ENCODE measurements around the gene FBXO31. TPM values are rescaled to one million over a fixed set of nuclear protein-coding genes. Genes with fewer than 3 reads are reported as not detected.

The FBXO31 gene
- total RNA-seq, 1 experiment from 2014 or later: 53.9 TPM

DNA sequence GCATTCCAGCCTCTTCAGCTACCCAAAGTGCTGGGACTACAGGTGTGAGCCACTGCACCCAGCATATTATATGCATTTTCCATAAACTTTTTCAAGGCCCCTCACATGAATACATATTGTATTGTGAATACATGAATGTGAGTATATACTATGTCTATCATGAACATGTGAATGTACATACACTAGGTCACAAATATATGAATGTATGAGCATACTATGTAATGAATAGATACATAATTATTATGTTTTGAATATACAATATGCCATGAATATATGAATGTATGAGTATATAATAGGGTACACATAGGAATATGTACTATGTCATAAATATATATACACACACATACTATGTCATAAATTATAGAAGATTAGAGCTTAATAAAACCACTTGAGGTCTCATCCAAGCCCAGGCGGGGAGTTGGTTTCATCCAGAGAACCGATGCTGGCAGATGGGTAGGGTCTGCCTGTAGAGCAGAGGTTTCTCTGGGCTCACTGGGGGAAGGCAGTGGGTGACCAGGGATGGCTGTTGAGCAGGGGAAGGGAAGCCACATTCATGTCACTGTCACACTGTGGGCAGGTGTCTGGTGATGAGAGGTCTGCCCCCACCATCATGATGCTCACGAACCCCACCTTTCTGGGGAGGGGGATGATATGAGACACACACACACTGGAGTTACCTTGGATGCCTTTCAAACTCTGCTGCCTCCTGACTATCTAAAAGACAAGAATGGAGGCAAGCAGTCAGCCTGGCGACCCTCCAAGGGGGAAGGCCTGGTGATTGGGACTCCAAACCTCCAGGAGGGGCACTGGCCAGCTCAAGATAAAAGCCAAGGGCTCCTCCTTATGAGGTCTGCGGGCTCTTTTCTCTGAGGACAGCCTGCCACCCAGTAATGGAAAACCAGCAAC, 73.7 kb downstream of the FBXO31 start:
- ChIA-PET POLR2A (interaction anchor here (0.6 to 3.5 kb wide), 2 partner anchors 8 to 71 kb away, joined by 3 to 12 read pairs; partner anchors contain the start of gene C16orf95), CTCF (interaction anchor here (0.8 kb wide), 1 partner anchor 87 kb away, joined by 3 read pairs; no protein-coding TSS in a partner anchor)
- Mint-ChIP-seq H3K9me3 (ENCODE audit: unreplicated experiment) (no peaks in the 10 kb centered on the region), H3K4me1 (ENCODE audit: insufficient read depth, unreplicated experiment) (no peaks in the 10 kb centered on the region), H3K36me3 (ENCODE audit: insufficient read depth, unreplicated experiment) (no peaks in the 10 kb centered on the region), H3K27ac (ENCODE audit: low read depth, unreplicated experiment) (no peak overlapping the region), H3K4me3 (ENCODE audit: unreplicated experiment) (no peak overlapping the region), H3K27me3 (ENCODE audit: insufficient read depth, unreplicated experiment) (no peaks in the 10 kb centered on the region)
- no peak for DNase-seq (ENCODE audit: unreplicated experiment)
- TF ChIP-seq, protein P1, sequence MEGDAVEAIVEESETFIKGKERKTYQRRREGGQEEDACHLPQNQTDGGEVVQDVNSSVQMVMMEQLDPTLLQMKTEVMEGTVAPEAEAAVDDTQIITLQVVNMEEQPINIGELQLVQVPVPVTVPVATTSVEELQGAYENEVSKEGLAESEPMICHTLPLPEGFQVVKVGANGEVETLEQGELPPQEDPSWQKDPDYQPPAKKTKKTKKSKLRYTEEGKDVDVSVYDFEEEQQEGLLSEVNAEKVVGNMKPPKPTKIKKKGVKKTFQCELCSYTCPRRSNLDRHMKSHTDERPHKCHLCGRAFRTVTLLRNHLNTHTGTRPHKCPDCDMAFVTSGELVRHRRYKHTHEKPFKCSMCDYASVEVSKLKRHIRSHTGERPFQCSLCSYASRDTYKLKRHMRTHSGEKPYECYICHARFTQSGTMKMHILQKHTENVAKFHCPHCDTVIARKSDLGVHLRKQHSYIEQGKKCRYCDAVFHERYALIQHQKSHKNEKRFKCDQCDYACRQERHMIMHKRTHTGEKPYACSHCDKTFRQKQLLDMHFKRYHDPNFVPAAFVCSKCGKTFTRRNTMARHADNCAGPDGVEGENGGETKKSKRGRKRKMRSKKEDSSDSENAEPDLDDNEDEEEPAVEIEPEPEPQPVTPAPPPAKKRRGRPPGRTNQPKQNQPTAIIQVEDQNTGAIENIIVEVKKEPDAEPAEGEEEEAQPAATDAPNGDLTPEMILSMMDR (IDR thresholded peaks at IDR 0.05; ENCODE audit: unreplicated experiment): no peak
- intact Hi-C loops (cut with micrococcal nuclease): no loop called here
- BruUV-seq (replicated peaks): no TSS peak

DNA sequence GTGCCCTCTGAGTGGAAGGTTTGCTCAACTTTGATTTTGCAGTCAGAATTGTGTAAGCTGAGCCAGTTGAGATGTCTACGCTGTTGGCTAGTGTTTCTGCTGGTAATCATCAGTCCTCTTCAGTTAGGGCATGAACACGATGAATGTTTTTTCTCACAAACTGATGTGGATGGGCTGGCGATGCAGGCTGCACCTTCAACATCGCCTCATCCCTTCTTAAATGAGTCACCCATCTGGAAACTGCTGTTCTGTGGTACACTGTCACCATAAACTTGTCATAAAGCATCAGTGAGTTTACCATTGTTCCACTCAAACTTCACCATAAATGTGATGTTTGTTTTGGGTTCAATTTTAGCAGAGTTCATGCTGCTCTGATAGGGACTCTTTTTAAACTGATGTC, 74.8 kb downstream of the FBXO31 start:
- no peak overlapping the region for H3K4me3 Mint-ChIP-seq (ENCODE audit: unreplicated experiment)
- ChIA-PET CTCF (no interaction called here), POLR2A (interaction anchor here (3.5 kb wide), 1 partner anchor 9 kb away, joined by 12 read pairs; the partner anchor contains the start of gene C16orf95)
- TF ChIP-seq, protein P1 (IDR thresholded peaks at IDR 0.05; ENCODE audit: unreplicated experiment): no peak
- H3K4me1 Mint-ChIP-seq (ENCODE audit: insufficient read depth, unreplicated experiment): no peaks in the 10 kb centered on the region
- no peaks in the 10 kb centered on the region for H3K27me3 Mint-ChIP-seq (ENCODE audit: insufficient read depth, unreplicated experiment)
- DNase-seq (ENCODE audit: unreplicated experiment): no peak
- BruUV-seq (replicated peaks): no TSS peak
- no peaks in the 10 kb centered on the region for H3K36me3 Mint-ChIP-seq (ENCODE audit: insufficient read depth, unreplicated experiment)
- H3K27ac Mint-ChIP-seq (ENCODE audit: low read depth, unreplicated experiment): no peak overlapping the region
- no peaks in the 10 kb centered on the region for H3K9me3 Mint-ChIP-seq (ENCODE audit: unreplicated experiment)
- intact Hi-C loops (cut with micrococcal nuclease): no loop called here

DNA sequence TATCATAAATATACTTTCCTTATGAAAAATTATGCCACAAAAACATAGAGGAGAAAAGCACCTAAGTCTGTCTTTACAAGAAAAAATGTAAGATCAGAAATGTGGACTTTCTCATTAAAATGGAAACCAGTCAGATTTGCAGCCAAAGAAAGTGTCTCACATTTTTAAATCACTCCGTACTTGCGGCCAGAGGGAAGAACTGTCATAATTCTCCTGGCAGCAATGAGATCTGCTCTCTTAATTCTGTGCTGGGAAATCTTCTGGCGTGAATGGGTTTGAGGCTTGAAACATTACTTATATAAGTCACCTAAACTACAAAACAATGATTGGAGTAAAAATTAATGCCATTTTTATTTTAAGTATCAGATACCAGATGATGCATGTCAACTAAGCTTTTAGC, 77.1 kb downstream of the FBXO31 start:
- intact Hi-C loops (cut with micrococcal nuclease): no loop called here
- H3K9me3 Mint-ChIP-seq (ENCODE audit: unreplicated experiment): no peaks in the 10 kb centered on the region
- BruUV-seq (replicated peaks): no TSS peak
- peaks cover 1% of the 10 kb centered on the region for H3K36me3 Mint-ChIP-seq (ENCODE audit: insufficient read depth, unreplicated experiment)
- TF ChIP-seq, protein P1 (IDR thresholded peaks at IDR 0.05; ENCODE audit: unreplicated experiment): no peak
- DNase-seq (ENCODE audit: unreplicated experiment): no peak
- POLR2A ChIA-PET: interaction anchor here (0.8 to 3.5 kb wide), 2 partner anchors 11 to 25 kb away, joined by 3 to 12 read pairs; partner anchors contain the start of gene C16orf95
- H3K27ac Mint-ChIP-seq (ENCODE audit: low read depth, unreplicated experiment): no peak overlapping the region
- CTCF ChIA-PET: no interaction called here
- no peak overlapping the region for H3K4me3 Mint-ChIP-seq (ENCODE audit: unreplicated experiment)
- H3K27me3 Mint-ChIP-seq (ENCODE audit: insufficient read depth, unreplicated experiment): no peaks in the 10 kb centered on the region
- no peaks in the 10 kb centered on the region for H3K4me1 Mint-ChIP-seq (ENCODE audit: insufficient read depth, unreplicated experiment)

DNA sequence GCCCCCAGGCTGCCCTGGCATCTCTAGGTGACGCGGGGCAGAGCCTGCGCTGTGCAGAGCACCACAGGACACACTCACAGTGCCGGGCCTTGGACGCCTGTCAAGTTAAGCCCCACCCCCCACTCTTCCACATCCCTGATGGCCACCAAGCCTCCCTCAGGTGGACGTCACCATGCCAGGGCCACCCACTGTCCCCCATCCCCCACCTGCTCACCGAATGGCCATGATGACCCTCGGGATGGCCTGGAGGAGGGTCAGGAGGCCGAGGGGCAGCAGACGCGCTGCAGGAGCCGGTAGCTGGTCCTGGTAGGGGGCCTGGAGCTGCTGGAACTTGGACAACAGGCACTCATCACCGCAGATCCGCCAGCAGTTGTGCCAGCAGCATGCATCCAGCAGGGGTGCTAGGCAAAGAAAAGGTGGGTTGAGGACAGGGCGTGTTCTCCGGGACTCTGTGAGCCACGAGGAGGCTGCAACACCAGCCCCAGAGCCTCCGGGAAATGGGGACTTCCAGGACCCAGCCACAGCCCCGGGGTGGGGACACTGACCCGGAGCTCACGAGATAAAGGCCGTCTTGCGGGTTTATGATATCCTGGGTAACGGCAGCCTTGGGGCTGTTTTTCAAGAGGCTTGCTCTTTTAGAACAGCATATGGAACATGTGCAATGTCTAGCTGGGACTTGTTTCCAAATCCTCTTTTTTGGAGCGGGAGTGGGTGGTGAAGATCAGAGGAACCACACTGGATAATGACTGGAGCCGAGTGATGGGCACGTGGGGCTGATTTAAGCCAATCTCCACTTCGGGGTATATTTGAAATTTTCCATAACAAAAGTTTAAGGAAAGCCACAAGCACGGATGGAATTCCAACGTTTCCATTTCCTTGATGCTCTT, 77.8 kb downstream of the FBXO31 start:
- Mint-ChIP-seq H3K36me3 (ENCODE audit: insufficient read depth, unreplicated experiment) (peaks cover 6% of the 10 kb centered on the region), H3K4me1 (ENCODE audit: insufficient read depth, unreplicated experiment) (no peaks in the 10 kb centered on the region), H3K27ac (ENCODE audit: low read depth, unreplicated experiment) (no peak overlapping the region), H3K27me3 (ENCODE audit: insufficient read depth, unreplicated experiment) (no peaks in the 10 kb centered on the region), H3K4me3 (ENCODE audit: unreplicated experiment) (no peak overlapping the region), H3K9me3 (ENCODE audit: unreplicated experiment) (no peaks in the 10 kb centered on the region)
- intact Hi-C loops (cut with micrococcal nuclease): no loop called here
- no TSS peak for BruUV-seq (replicated peaks)
- CTCF ChIA-PET: no interaction called here
- TF ChIP-seq, protein P1 (IDR thresholded peaks at IDR 0.05; ENCODE audit: unreplicated experiment): no peak
- POLR2A ChIA-PET: interaction anchor here (0.8 to 3.5 kb wide), 2 partner anchors 12 to 26 kb away, joined by 3 to 12 read pairs; partner anchors contain the start of gene C16orf95
- no peak for DNase-seq (ENCODE audit: unreplicated experiment)
